Measurements from ENCODE around the gene GUCD1.

GUCD1 gene

DNA sequence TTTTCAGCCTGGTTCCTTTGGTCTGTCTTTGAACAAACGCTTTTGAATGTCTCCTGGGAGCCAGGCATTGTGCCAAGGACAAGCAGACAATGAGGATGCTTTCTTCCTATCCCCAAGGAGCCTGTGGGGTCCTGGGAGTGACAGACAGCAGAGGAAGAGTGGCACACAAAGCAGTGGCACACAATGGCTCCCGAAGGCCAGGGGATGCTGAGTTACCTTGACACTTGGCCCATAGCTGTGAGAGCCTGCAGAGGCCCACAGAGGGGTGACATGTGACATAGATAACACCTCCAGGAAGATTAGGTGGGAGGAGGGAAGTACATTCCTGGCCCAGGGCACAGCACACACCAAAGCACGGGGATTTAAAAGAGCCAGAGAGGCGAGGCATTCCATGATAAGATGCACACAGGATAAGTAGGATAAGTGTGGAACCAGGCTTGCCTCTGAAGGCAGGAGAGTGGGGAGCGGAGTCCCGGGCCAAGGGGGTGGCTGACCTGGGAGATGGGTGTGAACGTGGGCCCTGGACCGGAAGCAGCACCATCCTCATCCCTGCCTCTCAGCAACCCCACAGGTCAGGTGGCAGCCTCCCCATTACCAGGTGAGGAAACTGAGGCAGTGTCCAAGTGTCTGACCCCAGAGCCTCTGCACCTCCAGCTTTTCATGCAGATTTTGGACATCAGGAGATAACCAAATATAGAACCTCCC lies 53.5 kb downstream of the GUCD1 start:
- no peak for DNase-seq

GRCh38 chr22:24500277-24500820 lies 54.6 kb downstream of the GUCD1 start:
- no peak for DNase-seq

GRCh38 chr22:24499706-24500276 lies 55.1 kb downstream of the GUCD1 start:
- DNase-seq: no peak

- DNase-seq: no peak
Measured at GRCh38 chr22:24498824-24499223, 56.1 kb downstream of the GUCD1 start.

- no peak for DNase-seq
Measured at GRCh38 chr22:24497841-24498258, 57.1 kb downstream of the GUCD1 start.

DNA sequence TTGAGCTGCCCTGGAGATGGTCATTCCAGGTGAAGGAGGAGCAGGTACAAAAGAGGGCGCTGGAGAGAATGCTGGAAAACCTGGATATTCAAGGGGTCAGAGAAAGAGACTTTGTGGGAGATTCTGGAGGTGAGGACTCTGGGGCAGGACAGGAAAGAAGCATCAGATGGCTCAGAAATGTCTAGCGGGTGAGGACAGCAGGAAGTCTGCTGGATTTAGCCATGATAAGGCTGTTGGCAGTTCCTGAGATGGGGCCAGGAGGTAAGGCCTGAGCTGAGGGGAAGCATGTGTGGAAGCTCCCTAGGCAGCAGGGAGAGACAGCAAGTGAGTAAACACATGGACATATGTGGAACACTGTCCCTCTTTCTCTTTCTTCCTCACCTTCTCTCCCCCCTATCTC lies 58.3 kb downstream of the GUCD1 start:
- DNase-seq: no peak

DNA sequence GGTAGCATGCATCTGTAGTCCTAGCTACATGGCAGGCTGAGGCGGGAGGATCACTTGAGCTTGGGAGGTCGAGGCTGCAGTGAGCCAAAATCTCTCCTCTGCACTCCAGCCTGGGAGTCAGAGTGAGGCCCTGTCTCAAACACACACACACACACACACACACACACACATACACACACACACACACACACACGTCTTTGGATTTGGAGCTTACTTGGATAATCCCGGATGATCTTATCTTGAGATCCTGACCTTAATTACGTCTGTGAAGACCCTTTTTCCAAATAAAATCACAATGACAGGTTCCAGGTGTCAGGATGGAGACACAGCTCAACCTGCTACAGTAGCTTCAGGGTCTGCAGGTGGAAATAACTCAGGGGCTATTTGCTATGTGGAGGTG lies 58.7 kb downstream of the GUCD1 start:
- no peak for DNase-seq

GRCh38 chr22:24495365-24495675 lies 59.6 kb downstream of the GUCD1 start:
- no peak for DNase-seq

DNA sequence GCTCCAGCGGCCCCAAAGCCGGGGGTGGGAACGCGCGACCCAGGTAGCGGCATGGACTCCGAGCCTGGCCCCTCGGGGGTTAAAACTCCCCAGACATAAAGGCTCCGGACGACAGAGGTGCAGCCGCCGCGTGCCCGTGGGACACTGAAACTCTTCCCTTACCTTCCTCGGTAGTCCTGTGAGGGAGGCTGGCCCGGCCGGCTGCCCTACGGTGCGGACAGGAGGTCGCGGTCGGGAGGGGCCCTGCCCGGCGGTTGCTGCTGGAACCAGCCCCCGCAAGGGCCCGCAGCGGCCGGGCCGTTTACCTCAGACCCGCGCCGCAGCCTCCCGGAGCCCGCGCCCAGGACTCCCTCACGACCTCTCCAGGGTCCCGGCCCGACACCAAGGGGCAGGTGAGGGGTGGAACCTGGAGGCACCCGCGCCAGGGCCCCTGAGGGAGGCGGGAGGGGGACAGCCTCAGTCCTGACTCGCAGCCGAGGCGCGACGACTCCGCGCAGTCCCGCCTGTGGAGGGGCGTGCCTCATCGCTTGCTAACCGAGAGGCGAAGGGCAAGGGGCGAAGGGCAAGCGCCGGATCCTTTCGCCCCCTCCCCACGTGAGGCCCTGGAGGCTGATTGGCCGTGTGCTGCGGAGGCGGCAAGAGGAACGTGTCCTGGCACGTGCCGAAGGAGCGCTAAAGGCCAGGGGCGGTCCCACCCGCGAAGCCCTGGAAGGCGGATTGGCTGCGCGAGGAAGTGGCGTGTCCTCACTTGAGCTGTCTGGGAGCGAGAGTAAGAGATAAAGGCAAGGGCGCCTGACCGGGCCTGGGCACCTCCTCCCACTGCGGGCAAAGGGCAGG lies 60.2 kb downstream of the GUCD1 start, which contains the start of gene UPB1:
Gene UPB1 (plus strand): TSS at position 805 of the 837 bp plus-strand sequence. CDS start 72 bp downstream, outside the sequence.
- DNase-seq: no peak

DNA sequence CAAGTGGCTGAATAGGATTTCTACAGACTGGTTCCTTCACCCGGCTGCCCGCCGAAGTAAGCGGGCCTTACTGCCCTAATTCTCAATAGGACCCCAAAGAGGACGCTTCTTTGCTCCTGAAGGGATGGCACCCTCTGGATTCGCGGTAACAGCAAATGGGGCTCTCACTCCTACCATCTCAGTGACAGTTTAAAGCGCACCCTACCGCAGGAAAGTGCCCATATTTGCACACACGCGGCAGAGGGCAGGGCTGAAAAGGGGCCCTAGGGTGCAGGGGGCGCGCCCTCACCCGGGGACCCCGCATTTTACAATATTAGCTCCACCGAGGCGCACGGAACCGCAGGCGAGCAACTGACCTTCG lies 60.8 kb downstream of the GUCD1 start:
- no peak for DNase-seq

GRCh38 chr22:24492391-24492790 lies 62.5 kb downstream of the GUCD1 start:
- no peak for DNase-seq
